WTC11 (cell line): ENCODE results near the gene MCOLN3. TPM values are rescaled to one million over a fixed set of nuclear protein-coding genes. Genes with fewer than 3 reads are reported as not detected.

Source experiments
- ATAC-seq: fragments of 200-7000 bp; cut with Tn5 transposase; 2 replicates; pipeline ENCODE4 v1.10.0; 2021; ENCODE audit warnings: mild to moderate bottlenecking, moderate library complexity
- CTCF ChIA-PET: fragments of 300-600 bp; sonication (Branson Sonifier 250); formaldehyde crosslinking; loops from one replicate; lab custom pipeline; 2021; ENCODE audit warnings: antibody characterized with exemption; lab: Charles Lee
- POLR2A ChIA-PET: fragments of 350-600 bp; sonication (Branson Sonifier 250); formaldehyde crosslinking; loops from one replicate; lab custom pipeline; 2021; ENCODE audit warnings: antibody characterized with exemption; lab: Charles Lee
- DNase-seq: peaks from one replicate; pipeline ENCODE4 v3.0.0; 2021; ENCODE audit warnings: low spot score
- H3K27ac Mint-ChIP-seq: 2 replicates; pipeline ENCODE4 v1.8.0; 2021; ENCODE audit warnings: mixed read lengths
- H3K27me3 Mint-ChIP-seq: 2 replicates; pipeline ENCODE4 v1.8.0; 2021; ENCODE audit warnings: low read depth, mild to moderate bottlenecking, moderate library complexity, mixed read lengths
- H3K36me3 Mint-ChIP-seq: 2 replicates; pipeline ENCODE4 v1.8.0; 2021; ENCODE audit warnings: mixed read lengths
- H3K4me1 Mint-ChIP-seq: 2 replicates; pipeline ENCODE4 v1.8.0; 2022; ENCODE audit warnings: mixed read lengths
- H3K4me3 Mint-ChIP-seq: 2 replicates; pipeline ENCODE4 v1.8.0; 2021; ENCODE audit warnings: mild to moderate bottlenecking, moderate library complexity, mixed read lengths
- H3K9me3 Mint-ChIP-seq: 2 replicates; pipeline ENCODE4 v1.8.0; 2021; ENCODE audit warnings: mixed read lengths
- ATF1 ChIP-seq: sonication (generic); formaldehyde crosslinking; IDR thresholded peaks from 2 replicates; pipeline ENCODE4 v1.8.1; 2023; ENCODE audit warnings: mild to moderate bottlenecking, moderate library complexity, missing genetic modification reagents
- CDX4 ChIP-seq: fragments of 250-450 bp; sonication (Bioruptor Pico); IDR thresholded peaks from 2 replicates; pipeline ENCODE4 v1.9.0; 2021; ENCODE audit warnings: moderate library complexity, mild to moderate bottlenecking, inconsistent platforms, borderline replicate concordance
- E2F4 ChIP-seq: sonication (generic); formaldehyde crosslinking; IDR thresholded peaks from 2 replicates; pipeline ENCODE4 v1.8.1; 2022; ENCODE audit warnings: low read depth, mild to moderate bottlenecking, moderate library complexity, missing genetic modification reagents, borderline replicate concordance
- ERG ChIP-seq: fragments of 250-450 bp; sonication (Bioruptor Pico); IDR thresholded peaks from 2 replicates; pipeline ENCODE4 v1.8.0; 2021; ENCODE audit warnings: mild to moderate bottlenecking
- FOXJ3 ChIP-seq: sonication (generic); formaldehyde crosslinking; IDR thresholded peaks from 2 replicates; pipeline ENCODE4 v1.9.0; 2021; ENCODE audit warnings: missing genetic modification reagents, mild to moderate bottlenecking, borderline replicate concordance
- FOXP4 ChIP-seq: sonication (generic); formaldehyde crosslinking; IDR thresholded peaks from 2 replicates; pipeline ENCODE4 v1.8.0; 2022; ENCODE audit warnings: mild to moderate bottlenecking, missing genetic modification reagents
- IRF2 ChIP-seq: sonication (generic); formaldehyde crosslinking; IDR thresholded peaks from 2 replicates; pipeline ENCODE4 v1.8.0; 2022; ENCODE audit warnings: low read depth, missing genetic modification reagents, borderline replicate concordance
- MYBL2 ChIP-seq: sonication (generic); formaldehyde crosslinking; IDR thresholded peaks from 2 replicates; pipeline ENCODE4 v1.8.1; 2023; ENCODE audit warnings: mild to moderate bottlenecking, moderate library complexity, missing genetic modification reagents
- SOX15 ChIP-seq: fragments of 250-450 bp; sonication (Bioruptor Pico); IDR thresholded peaks from 2 replicates; pipeline ENCODE4 v1.9.0; 2021; ENCODE audit warnings: mild to moderate bottlenecking
- TEAD1 ChIP-seq: sonication (generic); formaldehyde crosslinking; IDR thresholded peaks from 2 replicates; pipeline ENCODE4 v1.8.0; 2022; ENCODE audit warnings: mild to moderate bottlenecking, missing genetic modification reagents
- ZBTB21 ChIP-seq: sonication (generic); formaldehyde crosslinking; IDR thresholded peaks from 2 replicates; pipeline ENCODE4 v1.8.1; 2023; ENCODE audit warnings: mild to moderate bottlenecking, missing genetic modification reagents, borderline replicate concordance
- ZBTB43 ChIP-seq: sonication (generic); formaldehyde crosslinking; IDR thresholded peaks from 2 replicates; pipeline ENCODE4 v1.8.1; 2023; ENCODE audit warnings: mild to moderate bottlenecking, missing genetic modification reagents
- total RNA-seq: library from RNA; stranded (reverse); gene quantifications from 3 replicates; pipeline ENCODE4 v1.2.3, GENCODE V29; 2021

MCOLN3 gene
- total RNA-seq, 1 experiment from 2014 or later, result 6.4 TPM

- DNase-seq (no peak), ATAC-seq (no peak)
- Mint-ChIP-seq H3K4me3 (no peak overlapping the region), H3K27ac (no peak overlapping the region), H3K27me3 (peaks cover 5% of the 10 kb centered on the region), H3K9me3 (no peaks in the 10 kb centered on the region), H3K36me3 (no peaks in the 10 kb centered on the region), H3K4me1 (peaks cover 18% of the 10 kb centered on the region)
- no peak for TF ChIP-seq IRF2 (CRISPR knock-in tag)
- TF ChIP-seq ERG, result no peak
- no peak for TF ChIP-seq TEAD1 (CRISPR knock-in tag)
- POLR2A ChIA-PET, result no interaction called here
- CTCF ChIA-PET, result interaction anchor here (0.5 to 0.9 kb wide), 2 partner anchors 17 to 113 kb away, joined by 3 to 4 read pairs; no protein-coding TSS in a partner anchor
These were observed 10.0 kb upstream of the MCOLN3 start for GRCh38 chr1:85058311-85058710.

GRCh38 chr1:85054664-85055063 is 6.4 kb upstream of the MCOLN3 start:
- Mint-ChIP-seq H3K36me3 (no peaks in the 10 kb centered on the region), H3K27ac (no peak overlapping the region), H3K4me1 (peaks cover 9% of the 10 kb centered on the region), H3K27me3 (peaks cover 11% of the 10 kb centered on the region), H3K4me3 (no peak overlapping the region), H3K9me3 (no peaks in the 10 kb centered on the region)
- ATAC-seq, result peak; percentile 36
- CTCF ChIA-PET, result no interaction called here
- no peak for TF ChIP-seq E2F4
- TF ChIP-seq ZBTB43, result no peak
- no peak for TF ChIP-seq MYBL2 (CRISPR knock-in tag)
- TF ChIP-seq CDX4 (CRISPR knock-in tag), result no peak
- TF ChIP-seq FOXJ3 (CRISPR knock-in tag), result no peak
- no peak for TF ChIP-seq SOX15
- DNase-seq, result no peak
- POLR2A ChIA-PET, result no interaction called here

GRCh38 chr1:85049735-85050166 is 1.5 kb upstream of the MCOLN3 start:
- TF ChIP-seq FOXP4 (CRISPR knock-in tag), result no peak
- no peak for TF ChIP-seq CDX4 (CRISPR knock-in tag)
- no peak for TF ChIP-seq ATF1 (CRISPR knock-in tag)
- TF ChIP-seq ZBTB21 (CRISPR knock-in tag), result no peak
- ChIA-PET CTCF (interaction anchor here (0.6 to 3.8 kb wide), 8 partner anchors 12 to 268 kb away, joined by 3 to 30 read pairs (median 3); partner anchors contain the start of gene C1orf52), POLR2A (no interaction called here)
- no peaks in the 10 kb centered on the region for H3K36me3 Mint-ChIP-seq
- peak; percentile 29 for DNase-seq
- peaks cover 53% of the 10 kb centered on the region for H3K27me3 Mint-ChIP-seq
- ATAC-seq, result peak; percentile 21
- H3K4me1 Mint-ChIP-seq, result peaks cover 24% of the 10 kb centered on the region
- peak overlapping the region; percentile 84 for H3K4me3 Mint-ChIP-seq
- no peak overlapping the region for H3K27ac Mint-ChIP-seq
- no peaks in the 10 kb centered on the region for H3K9me3 Mint-ChIP-seq
